Measurements from ENCODE around the gene GPC3.

- TF ChIP-seq CREB1 (IDR thresholded peaks at IDR 0.05; ENCODE audit: low read depth): no peak
- TF ChIP-seq REST (IDR thresholded peaks at IDR 0.05; ENCODE audit: low read depth): no peak
- TF ChIP-seq MAX (IDR thresholded peaks at IDR 0.05): no peak
- TF ChIP-seq EGR1 (IDR thresholded peaks at IDR 0.05): no peak
- no peak for TF ChIP-seq TAF1 (IDR thresholded peaks at IDR 0.05; ENCODE audit: low read depth)
- TF ChIP-seq CEBPB (IDR thresholded peaks at IDR 0.05): no peak
- TF ChIP-seq NFIC (IDR thresholded peaks at IDR 0.05): no peak
- TF ChIP-seq EP300 (IDR thresholded peaks at IDR 0.05; ENCODE audit: borderline replicate concordance): no peak
- TF ChIP-seq YY1 (IDR thresholded peaks at IDR 0.05; ENCODE audit: low read depth): no peak
- TF ChIP-seq TCF12 (IDR thresholded peaks at IDR 0.05; ENCODE audit: low read depth): no peak
- TF ChIP-seq RAD21 (IDR thresholded peaks at IDR 0.05; ENCODE audit: low read depth): no peak
- no peak for TF ChIP-seq ZBTB7A (IDR thresholded peaks at IDR 0.05; ENCODE audit: low read depth)
- TF ChIP-seq TEAD4 (IDR thresholded peaks at IDR 0.05): no peak
These were observed 52.1 kb downstream of the GPC3 start for GRCh38 chrX:133933316-133933715.

Data from Ishikawa (cell line).